Stomach (tissue), 9 donors: ENCODE data around the gene SNX13. TPM values are rescaled to one million over a fixed set of nuclear protein-coding genes. Genes with fewer than 3 reads are reported as not detected.

Source experiments
- DNase-seq, 2 donors: peaks; one replicate each; pipeline versions ENCODE4 v3.0.0 to v3.0.0-alpha.2; 2013 to 2019
- H3K27ac ChIP-seq, 5 donors: fragments of 200-600 bp in 4 of 5; sonication (generic) in 4 of 5; one replicate each; pipeline ENCODE4 v1.5.1; 2013 to 2019; ENCODE audit warnings: mild to moderate bottlenecking in 1 of 5, moderate library complexity in 1 of 5
- H3K27me3 ChIP-seq, 3 donors: fragments of 200-600 bp; sonication (generic); one replicate each; pipeline ENCODE4 v1.5.1; 2017 to 2019; ENCODE audit warnings: mixed run types in 1 of 3
- H3K36me3 ChIP-seq, 4 donors: fragments of 200-600 bp; sonication (generic); 1 replicate in 3 of 4; 2 replicates in 1 of 4; pipeline ENCODE4 v1.5.1; 2016 to 2019
- H3K4me1 ChIP-seq, 4 donors: fragments of 200-600 bp; sonication (generic); one replicate each; pipeline ENCODE4 v1.5.1; 2016 to 2019
- H3K4me3 ChIP-seq, 4 donors: fragments of 200-600 bp; sonication (generic) in 3 of 4; one replicate each; pipeline ENCODE4 v1.5.1; 2016 to 2019; ENCODE audit warnings: mild to moderate bottlenecking in 1 of 4
- H3K9me3 ChIP-seq, 4 donors: fragments of 200-600 bp; sonication (generic); one replicate each; pipeline ENCODE4 v1.5.1; 2016 to 2019
- EP300 ChIP-seq: sonication (generic); formaldehyde crosslinking; IDR thresholded peaks from one replicate; pipeline ENCODE4 v1.6.1; 2017; ENCODE audit warnings: antibody characterized with exemption
- POLR2A ChIP-seq, 4 donors: fragments of 450-650 bp; IDR thresholded peaks; one replicate each; pipeline ENCODE4 v1.6.1; 2016; ENCODE audit warnings: antibody characterized with exemption in 4 of 4, control low read depth in 2 of 4, mild to moderate bottlenecking in 1 of 4, moderate library complexity in 1 of 4
- POLR2AphosphoS5 ChIP-seq, 3 donors: sonication (generic); formaldehyde crosslinking; IDR thresholded peaks; one replicate each; pipeline ENCODE4 v1.6.1; 2016; ENCODE audit warnings: antibody characterized with exemption in 3 of 3
- WGBS, 5 donors: extraction: QIAGEN DNeasy Blood & Tissue Kit in 3 of 5; methylation state at CpG; one replicate each; pipeline versions ENCODE4 v1.1.5 to v1.1.7; 2013 to 2018; 5-methylcytosine and 5-hydroxymethylcytosine counted together
- intact Hi-C: fragments of 100-400 bp; cut with DNase I; formaldehyde crosslinking; loops from one replicate; pipeline ENCODE4 v1.15.1; 2023; ENCODE audit warnings: low total_unique reads
- polyA plus RNA-seq, 3 donors: library from polyadenylated mRNA; stranded (reverse); fragments of 200-250 nt; gene quantifications; one replicate each; pipeline ENCODE4 v1.2.3, GENCODE V29; 2013
- total RNA-seq, 5 donors: library from RNA; depleted of rRNA; stranded (reverse); fragments of >200 nt; gene quantifications; one replicate each; pipeline versions ENCODE4 v1.1.0 to v1.2.3, GENCODE V29; 2014 to 2016
- TF ChIP-seq, protein P1 (sequence below), 7 experiments: fragments of 450-650 bp in 4 of 7; fragments of 200-600 bp in 3 of 7; sonication (generic) in 3 of 7; IDR thresholded peaks; one replicate each; pipeline ENCODE4 v1.5.1; 2016 to 2019; ENCODE audit warnings: antibody characterized with exemption in 7 of 7, control low read depth in 2 of 7, mild to moderate bottlenecking in 1 of 7
- donor health status: healthy with polysubstance abuse.
- donor health status: Bipolar disorder and iron deficiency.
- donor health status: healthy.

SNX13 gene
- total and polyA plus RNA-seq, 8 donors, result 6.0 to 115 (median 34.6) TPM

- H3K27me3 ChIP-seq, result no peaks in the 10 kb centered on the region
- no peak overlapping the region for H3K4me3 ChIP-seq
- no peaks in the 10 kb centered on the region for H3K4me1 ChIP-seq
- 49 to 75% (median 61%) methylated on average over 5 of the region's 5 CpGs for WGBS, 5 donors
- peaks cover 3 to 54% (median 37%) of the 10 kb centered on the region in 4 donors for H3K36me3 ChIP-seq
- DNase-seq, result no peak
- H3K27ac ChIP-seq, result no peak overlapping the region
- TF ChIP-seq, protein P1, sequence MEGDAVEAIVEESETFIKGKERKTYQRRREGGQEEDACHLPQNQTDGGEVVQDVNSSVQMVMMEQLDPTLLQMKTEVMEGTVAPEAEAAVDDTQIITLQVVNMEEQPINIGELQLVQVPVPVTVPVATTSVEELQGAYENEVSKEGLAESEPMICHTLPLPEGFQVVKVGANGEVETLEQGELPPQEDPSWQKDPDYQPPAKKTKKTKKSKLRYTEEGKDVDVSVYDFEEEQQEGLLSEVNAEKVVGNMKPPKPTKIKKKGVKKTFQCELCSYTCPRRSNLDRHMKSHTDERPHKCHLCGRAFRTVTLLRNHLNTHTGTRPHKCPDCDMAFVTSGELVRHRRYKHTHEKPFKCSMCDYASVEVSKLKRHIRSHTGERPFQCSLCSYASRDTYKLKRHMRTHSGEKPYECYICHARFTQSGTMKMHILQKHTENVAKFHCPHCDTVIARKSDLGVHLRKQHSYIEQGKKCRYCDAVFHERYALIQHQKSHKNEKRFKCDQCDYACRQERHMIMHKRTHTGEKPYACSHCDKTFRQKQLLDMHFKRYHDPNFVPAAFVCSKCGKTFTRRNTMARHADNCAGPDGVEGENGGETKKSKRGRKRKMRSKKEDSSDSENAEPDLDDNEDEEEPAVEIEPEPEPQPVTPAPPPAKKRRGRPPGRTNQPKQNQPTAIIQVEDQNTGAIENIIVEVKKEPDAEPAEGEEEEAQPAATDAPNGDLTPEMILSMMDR (IDR thresholded peaks at IDR 0.05), result no peak
- TF ChIP-seq POLR2AphosphoS5 (IDR thresholded peaks at IDR 0.05), result no peak
- no peak for TF ChIP-seq EP300
- TF ChIP-seq POLR2A (IDR thresholded peaks at IDR 0.05), result no peak
- H3K9me3 ChIP-seq, result no peaks in the 10 kb centered on the region
- intact Hi-C loops, result no loop called here
Measured at GRCh38 chr7:17846935-17847334, 93.4 kb downstream of the SNX13 start.

- no peaks in the 10 kb centered on the region for H3K9me3 ChIP-seq
- H3K4me3 ChIP-seq, result no peak overlapping the region
- intact Hi-C loops, result no loop called here
Measured at GRCh38 chr7:17845197-17845547, 95.1 kb downstream of the SNX13 start.

DNA sequence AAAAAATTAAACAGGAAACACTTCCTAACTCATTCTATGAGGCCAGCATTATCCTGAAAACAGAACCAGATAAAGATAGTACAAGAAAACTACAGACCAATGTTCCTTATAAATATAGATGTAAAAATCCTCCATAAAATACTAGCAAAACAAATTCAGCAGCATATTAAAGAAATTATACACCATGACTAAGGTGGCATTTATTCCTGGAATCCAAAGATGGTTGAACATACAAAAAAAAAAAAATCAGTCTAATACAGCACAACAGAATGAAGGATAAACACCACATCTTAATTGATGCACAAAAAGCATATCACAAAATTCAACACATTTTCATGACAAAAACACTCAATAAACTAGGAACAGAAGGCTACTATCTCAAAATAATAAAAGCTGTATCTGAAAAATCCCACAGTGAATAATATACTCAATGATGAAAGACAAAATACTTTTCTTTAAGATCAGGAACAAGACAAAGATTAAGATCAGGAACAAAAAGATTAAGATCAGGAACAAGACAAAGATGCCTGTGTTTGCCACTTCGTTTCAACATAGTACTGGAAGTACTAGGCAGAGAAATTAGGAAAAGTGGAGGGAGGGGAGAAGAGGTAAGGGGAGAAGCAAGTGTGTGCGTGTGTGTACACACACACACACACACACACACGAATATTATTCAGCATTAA is 95.6 kb downstream of the SNX13 start:
- no peak overlapping the region for H3K27ac ChIP-seq
- H3K27me3 ChIP-seq, result no peaks in the 10 kb centered on the region
- WGBS, 5 donors, result 69 to 83% (median 78%) methylated on average over 3 of the region's 3 CpGs
- TF ChIP-seq POLR2A (IDR thresholded peaks at IDR 0.05), result no peak
- TF ChIP-seq POLR2AphosphoS5 (IDR thresholded peaks at IDR 0.05), result no peak
- TF ChIP-seq, protein P1 (IDR thresholded peaks at IDR 0.05), result no peak
- no peak for TF ChIP-seq EP300
- no peak overlapping the region for H3K4me3 ChIP-seq
- no peak for DNase-seq
- peaks cover 2 to 62% (median 42%) of the 10 kb centered on the region in 4 donors for H3K36me3 ChIP-seq
- H3K9me3 ChIP-seq, result no peaks in the 10 kb centered on the region
- intact Hi-C loops, result no loop called here
- H3K4me1 ChIP-seq, result no peaks in the 10 kb centered on the region

More at GRCh38 chr7:17845197-17845547, 95.1 kb downstream of the SNX13 start:
- Histone ChIP-seq H3K27me3 (no peaks in the 10 kb centered on the region), H3K36me3 (peaks cover 2 to 60% (median 42%) of the 10 kb centered on the region in 4 donors), H3K27ac (no peak overlapping the region), H3K4me1 (no peaks in the 10 kb centered on the region)
- no peak for TF ChIP-seq EP300
- TF ChIP-seq, protein P1 (IDR thresholded peaks at IDR 0.05), result no peak
- no peak for DNase-seq
- 84 to 94% (median 91%) methylated on average over 4 of the region's 4 CpGs for WGBS, 5 donors

DNA sequence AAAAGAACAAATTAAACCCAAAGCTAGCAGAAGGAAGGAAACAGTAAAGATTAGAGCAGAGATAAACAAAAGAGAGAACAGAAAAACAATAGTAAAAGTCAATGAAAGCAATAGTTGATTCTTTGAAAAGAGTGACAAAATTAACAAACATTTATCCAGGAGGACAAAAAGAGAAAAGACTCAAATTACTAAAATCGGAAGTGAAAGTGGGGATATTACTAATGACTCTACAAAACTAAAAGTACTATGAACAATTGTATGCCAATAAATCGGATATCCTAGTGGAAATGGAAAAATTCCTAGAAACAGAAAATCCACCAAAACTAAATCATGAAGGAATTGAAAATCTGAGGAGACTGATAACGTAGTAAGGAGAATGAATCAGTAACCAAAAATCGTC is 96.3 kb downstream of the SNX13 start:
- intact Hi-C loops, result no loop called here
- H3K4me3 ChIP-seq, result no peak overlapping the region
- no peaks in the 10 kb centered on the region for H3K4me1 ChIP-seq
- TF ChIP-seq EP300, result no peak
- no peak for TF ChIP-seq POLR2A (IDR thresholded peaks at IDR 0.05)
- TF ChIP-seq POLR2AphosphoS5 (IDR thresholded peaks at IDR 0.05), result no peak
- no peaks in the 10 kb centered on the region for H3K9me3 ChIP-seq
- peaks cover 2 to 69% (median 48%) of the 10 kb centered on the region in 4 donors for H3K36me3 ChIP-seq
- no peak for DNase-seq
- 70 to 95% (median 80%) methylated on average over 4 of the region's 4 CpGs for WGBS, 5 donors
- H3K27ac ChIP-seq, result no peak overlapping the region
- no peaks in the 10 kb centered on the region for H3K27me3 ChIP-seq

GRCh38 chr7:17843041-17843440 is 97.3 kb downstream of the SNX13 start:
- no peaks in the 10 kb centered on the region for H3K4me1 ChIP-seq
- no peak overlapping the region for H3K27ac ChIP-seq
- H3K4me3 ChIP-seq, result no peak overlapping the region
- intact Hi-C loops, result no loop called here
- H3K27me3 ChIP-seq, result no peaks in the 10 kb centered on the region
- H3K9me3 ChIP-seq, result no peaks in the 10 kb centered on the region
- TF ChIP-seq, protein P1 (IDR thresholded peaks at IDR 0.05), result no peak
- TF ChIP-seq EP300 (no peak), POLR2A (IDR thresholded peaks at IDR 0.05) (no peak), POLR2AphosphoS5 (IDR thresholded peaks at IDR 0.05) (no peak)
- peaks cover 0 to 70% (median 51%) of the 10 kb centered on the region in 4 donors for H3K36me3 ChIP-seq
- DNase-seq, result no peak
